ENCODE results near the gene SBF1.
"Not testable (repeated sequence)": the region's sequence is repeated elsewhere in the genome, so short reads cannot be mapped to it uniquely, and the experiment has no call there.

SBF1 gene

DNA sequence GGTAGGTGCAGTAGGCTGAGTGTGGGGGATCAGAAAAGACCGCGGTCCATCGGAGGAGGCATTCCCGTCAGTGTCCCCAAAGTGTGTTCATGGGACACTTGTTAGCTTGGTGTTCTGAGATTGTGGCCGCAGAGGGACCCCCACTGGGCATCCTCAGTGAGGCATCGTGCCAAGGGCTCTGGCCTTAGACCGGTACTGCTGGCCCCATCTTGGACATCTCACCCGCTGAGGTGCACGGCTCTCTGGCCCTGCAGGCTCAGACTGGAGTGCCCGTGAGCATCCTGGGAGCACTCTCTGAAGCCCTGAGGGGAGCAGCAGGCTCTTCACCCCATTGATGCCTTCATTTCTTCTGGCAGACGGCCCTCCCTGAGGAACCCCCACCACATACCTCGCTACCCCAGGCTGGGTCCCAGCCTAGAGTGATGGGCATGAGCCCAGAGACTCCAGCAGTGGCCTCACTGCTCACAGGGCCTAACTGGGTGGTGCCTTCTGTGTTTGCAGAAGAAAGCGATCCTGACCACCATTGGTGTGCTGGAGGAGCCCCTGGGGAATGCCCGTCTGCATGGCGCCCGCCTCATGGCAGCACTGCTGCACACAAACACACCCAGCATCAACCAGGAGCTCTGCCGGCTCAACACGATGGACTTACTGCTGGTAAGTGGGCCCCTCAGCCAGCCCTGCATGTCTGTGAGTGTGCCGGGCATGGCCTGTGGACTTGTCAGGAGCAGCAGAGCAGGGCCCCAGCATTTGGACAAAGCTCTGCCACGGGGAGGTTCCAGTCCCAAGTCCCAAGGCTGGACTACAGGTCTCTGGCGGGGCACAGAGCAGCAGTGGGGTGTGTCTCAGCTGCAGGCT, 51.6 kb downstream of the SBF1 start:
- Histone ChIP-seq H3K9me3 (ENCODE audit: low read length) (peaks cover 4% of the 10 kb centered on the region), H3K4me1 (ENCODE audit: insufficient read depth, low read length) (no peaks in the 10 kb centered on the region), H3K4me3 (ENCODE audit: low read length) (no peak overlapping the region), H3K36me3 (ENCODE audit: insufficient read depth, low read length) (peaks cover 78% of the 10 kb centered on the region), H3K27me3 (ENCODE audit: insufficient read depth, low read length) (no peaks in the 10 kb centered on the region), H2AFZ (ENCODE audit: low read depth, low read length) (no peak overlapping the region)

DNA sequence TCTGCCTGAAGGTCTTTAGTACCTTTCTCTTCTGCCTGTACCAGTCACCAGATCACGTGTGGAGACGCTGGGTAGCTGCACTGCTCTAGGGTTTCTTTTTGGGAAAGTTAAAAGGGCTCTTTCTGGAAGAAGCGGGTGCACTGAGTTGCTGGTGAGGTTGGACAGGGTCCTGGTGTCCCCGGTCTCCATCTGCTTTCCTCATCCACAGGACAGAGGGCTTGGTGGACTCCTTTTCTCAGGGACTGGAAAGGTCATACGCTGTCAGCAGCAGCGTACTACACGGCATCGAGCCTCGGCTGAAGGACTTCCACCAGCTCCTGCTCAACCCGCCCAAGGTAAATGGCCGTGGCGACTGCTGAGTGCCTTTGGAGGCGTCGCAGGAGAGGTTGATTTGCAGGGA, 52.8 kb downstream of the SBF1 start:
- no peaks in the 10 kb centered on the region for H3K4me1 ChIP-seq (ENCODE audit: insufficient read depth, low read length)
- no peak overlapping the region for H2AFZ ChIP-seq (ENCODE audit: low read depth, low read length)
- no peak overlapping the region for H3K4me3 ChIP-seq (ENCODE audit: low read length)
- no peaks in the 10 kb centered on the region for H3K27me3 ChIP-seq (ENCODE audit: insufficient read depth, low read length)
- H3K9me3 ChIP-seq (ENCODE audit: low read length): peaks cover 4% of the 10 kb centered on the region
- H3K36me3 ChIP-seq (ENCODE audit: insufficient read depth, low read length): peaks cover 80% of the 10 kb centered on the region

DNA sequence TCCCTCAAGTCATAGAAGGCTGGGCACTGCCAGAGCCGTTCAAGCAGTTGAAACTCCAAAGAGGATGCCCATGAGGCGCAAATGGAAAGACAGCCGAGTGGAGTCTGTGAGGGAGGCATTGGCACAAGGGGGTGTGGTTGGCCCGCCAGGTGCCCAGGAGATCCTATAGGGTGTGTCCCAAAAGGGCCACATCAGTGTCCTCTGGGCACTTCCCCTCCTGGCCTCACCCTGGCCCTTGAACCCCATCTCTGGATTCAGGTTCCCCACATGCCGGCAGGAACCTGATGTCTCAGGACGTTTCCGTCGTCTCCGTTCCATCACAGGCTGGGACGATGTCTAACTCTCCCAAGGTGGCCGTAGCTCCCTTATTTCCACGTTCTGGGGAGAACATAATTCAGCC, 54.3 kb downstream of the SBF1 start:
- Histone ChIP-seq H3K27me3 (ENCODE audit: insufficient read depth, low read length) (no peaks in the 10 kb centered on the region), H3K4me3 (ENCODE audit: low read length) (no peak overlapping the region), H3K9me3 (ENCODE audit: low read length) (peaks cover 4% of the 10 kb centered on the region), H3K36me3 (ENCODE audit: insufficient read depth, low read length) (peaks cover 87% of the 10 kb centered on the region), H2AFZ (ENCODE audit: low read depth, low read length) (no peak overlapping the region), H3K4me1 (ENCODE audit: insufficient read depth, low read length) (no peaks in the 10 kb centered on the region)

DNA sequence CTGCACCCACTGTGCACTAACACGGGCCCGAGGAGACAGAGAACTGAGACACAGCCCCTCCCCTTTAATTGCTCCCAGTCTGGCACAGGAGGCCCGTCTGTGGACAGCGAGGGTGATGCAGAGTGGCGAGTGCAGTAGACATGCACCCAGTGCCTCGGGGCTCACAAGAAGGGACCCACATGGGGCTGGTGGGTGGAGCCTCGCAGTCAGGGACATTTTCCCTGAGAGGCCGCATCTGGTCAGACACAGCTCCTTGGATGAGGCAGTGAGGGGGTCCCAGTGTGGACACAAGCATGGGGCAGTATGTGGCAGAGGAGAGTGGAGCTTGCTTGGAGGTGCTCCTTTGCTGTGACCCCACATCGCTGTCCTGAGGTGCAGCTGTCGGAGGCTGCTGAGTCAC, 54.8 kb downstream of the SBF1 start:
- Histone ChIP-seq H3K27me3 (ENCODE audit: insufficient read depth, low read length) (no peaks in the 10 kb centered on the region), H3K9me3 (ENCODE audit: low read length) (peaks cover 2% of the 10 kb centered on the region), H2AFZ (ENCODE audit: low read depth, low read length) (no peak overlapping the region), H3K4me1 (ENCODE audit: insufficient read depth, low read length) (no peaks in the 10 kb centered on the region), H3K36me3 (ENCODE audit: insufficient read depth, low read length) (peaks cover 87% of the 10 kb centered on the region), H3K4me3 (ENCODE audit: low read length) (no peak overlapping the region)

DNA sequence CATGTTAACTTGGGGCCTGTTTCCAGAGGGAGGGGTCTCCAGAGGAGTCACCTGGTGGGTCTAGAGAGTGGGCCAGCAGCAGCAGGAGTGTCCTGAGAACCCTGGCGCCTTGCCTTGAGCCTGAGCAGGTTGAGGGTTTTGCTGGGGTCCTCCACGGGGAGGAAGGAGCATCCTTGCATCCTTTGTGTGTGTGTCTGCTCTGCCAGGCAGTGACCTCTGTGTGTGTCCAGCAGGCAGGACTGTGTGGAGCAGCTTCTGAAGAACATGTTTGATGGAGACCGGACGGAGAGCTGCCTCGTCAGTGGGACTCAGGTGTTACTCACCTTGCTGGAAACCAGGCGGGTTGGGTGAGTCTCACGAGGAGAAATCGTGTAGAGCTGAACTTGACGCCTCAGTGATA, 55.7 kb downstream of the SBF1 start:
- H3K27me3 ChIP-seq (ENCODE audit: insufficient read depth, low read length): no peaks in the 10 kb centered on the region
- H2AFZ ChIP-seq (ENCODE audit: low read depth, low read length): no peak overlapping the region
- H3K4me1 ChIP-seq (ENCODE audit: insufficient read depth, low read length): no peaks in the 10 kb centered on the region
- peaks cover 88% of the 10 kb centered on the region for H3K36me3 ChIP-seq (ENCODE audit: insufficient read depth, low read length)
- peaks cover 2% of the 10 kb centered on the region for H3K9me3 ChIP-seq (ENCODE audit: low read length)
- H3K4me3 ChIP-seq (ENCODE audit: low read length): no peak overlapping the region

DNA sequence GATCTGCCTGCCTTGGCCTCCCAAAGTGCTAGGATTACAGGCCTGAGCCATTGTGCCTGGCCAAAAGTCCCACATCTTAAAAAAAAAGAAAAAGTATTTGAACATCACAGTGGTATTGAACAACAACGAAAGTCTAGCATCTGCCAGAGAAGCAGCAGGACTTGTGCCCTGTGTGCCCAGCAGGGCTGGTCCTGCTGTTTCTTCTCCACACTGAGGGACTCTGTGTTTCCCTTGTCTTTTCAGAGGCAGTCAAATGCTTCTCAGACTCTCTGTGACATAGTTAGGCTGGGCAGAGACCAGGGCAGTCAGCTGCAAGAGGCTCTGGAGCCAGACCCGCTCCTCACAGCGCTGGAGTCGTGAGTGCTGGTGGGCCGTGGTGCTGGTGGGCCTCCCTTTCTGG, 56.2 kb downstream of the SBF1 start:
- no peaks in the 10 kb centered on the region for H3K27me3 ChIP-seq (ENCODE audit: insufficient read depth, low read length)
- H3K4me3 ChIP-seq (ENCODE audit: low read length): no peak overlapping the region
- no peak overlapping the region for H2AFZ ChIP-seq (ENCODE audit: low read depth, low read length)
- H3K9me3 ChIP-seq (ENCODE audit: low read length): peaks cover 2% of the 10 kb centered on the region
- H3K4me1 ChIP-seq (ENCODE audit: insufficient read depth, low read length): no peaks in the 10 kb centered on the region
- peaks cover 88% of the 10 kb centered on the region for H3K36me3 ChIP-seq (ENCODE audit: insufficient read depth, low read length)

DNA sequence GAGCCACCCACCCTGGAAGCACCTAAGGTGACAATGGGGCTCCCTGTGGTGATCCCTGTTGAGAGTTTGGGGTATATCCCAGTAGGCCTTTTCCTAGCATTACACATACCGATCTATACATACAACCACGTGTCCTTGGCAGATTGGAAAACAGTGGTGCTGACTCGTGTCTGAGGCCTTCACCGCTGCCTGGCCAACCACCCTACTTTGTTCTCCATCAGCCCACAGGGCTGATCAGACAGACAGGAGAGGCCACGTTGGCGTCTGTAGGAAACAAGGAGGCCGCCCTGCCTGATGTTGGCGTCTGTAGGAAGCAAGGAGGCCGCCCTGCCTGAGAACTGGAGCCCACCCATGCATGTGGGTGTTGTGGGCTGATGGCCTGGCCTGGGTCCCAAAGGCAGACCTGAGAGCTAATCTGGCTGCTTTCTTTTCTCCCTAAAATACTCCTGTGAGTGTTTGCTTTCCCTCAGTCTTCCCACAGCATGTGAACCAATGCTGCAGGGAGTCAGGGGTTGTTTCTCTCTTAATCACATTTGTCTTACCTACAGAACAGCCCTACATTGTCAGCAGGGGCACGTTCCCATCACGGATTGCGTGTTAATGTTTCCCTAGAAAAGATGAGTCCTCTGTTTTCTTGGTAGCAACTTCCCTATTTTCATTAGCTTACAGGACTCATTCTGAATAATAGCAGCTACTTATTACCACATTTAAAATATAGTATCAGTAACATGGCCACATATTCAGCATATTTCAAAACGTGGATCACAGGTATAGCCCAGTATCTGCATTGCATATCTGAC, 57.2 kb downstream of the SBF1 start:
- Histone ChIP-seq H3K36me3 (ENCODE audit: insufficient read depth, low read length) (peaks cover 81% of the 10 kb centered on the region), H2AFZ (ENCODE audit: low read depth, low read length) (no peak overlapping the region), H3K4me1 (ENCODE audit: insufficient read depth, low read length) (no peaks in the 10 kb centered on the region), H3K27me3 (ENCODE audit: insufficient read depth, low read length) (no peaks in the 10 kb centered on the region), H3K4me3 (ENCODE audit: low read length) (no peak overlapping the region), H3K9me3 (ENCODE audit: low read length) (no peaks in the 10 kb centered on the region)

DNA sequence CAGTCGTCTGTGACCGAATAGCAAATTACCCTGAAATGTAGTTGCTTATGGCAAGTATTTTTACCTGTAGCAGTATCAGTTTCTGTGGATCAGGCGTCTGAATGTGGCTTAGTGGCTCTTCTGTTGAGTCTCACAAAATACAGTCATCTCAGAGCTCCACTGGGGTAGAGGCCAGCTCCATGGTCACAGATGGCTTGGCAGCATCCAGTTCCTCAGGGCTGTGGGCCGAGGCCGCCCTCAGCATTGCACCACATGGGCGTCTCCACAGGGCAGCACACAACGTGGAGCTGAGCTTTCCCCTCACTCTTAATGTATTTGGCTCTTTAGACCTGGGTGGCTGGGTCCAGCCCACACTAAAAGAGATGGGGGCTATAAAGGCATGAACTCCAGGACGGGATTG, 57.8 kb downstream of the SBF1 start:
- Histone ChIP-seq H3K27me3 (ENCODE audit: insufficient read depth, low read length) (no peaks in the 10 kb centered on the region), H3K4me3 (ENCODE audit: low read length) (no peak overlapping the region), H2AFZ (ENCODE audit: low read depth, low read length) (no peak overlapping the region), H3K4me1 (ENCODE audit: insufficient read depth, low read length) (no peaks in the 10 kb centered on the region), H3K36me3 (ENCODE audit: insufficient read depth, low read length) (peaks cover 74% of the 10 kb centered on the region), H3K9me3 (ENCODE audit: low read length) (no peaks in the 10 kb centered on the region)

DNA sequence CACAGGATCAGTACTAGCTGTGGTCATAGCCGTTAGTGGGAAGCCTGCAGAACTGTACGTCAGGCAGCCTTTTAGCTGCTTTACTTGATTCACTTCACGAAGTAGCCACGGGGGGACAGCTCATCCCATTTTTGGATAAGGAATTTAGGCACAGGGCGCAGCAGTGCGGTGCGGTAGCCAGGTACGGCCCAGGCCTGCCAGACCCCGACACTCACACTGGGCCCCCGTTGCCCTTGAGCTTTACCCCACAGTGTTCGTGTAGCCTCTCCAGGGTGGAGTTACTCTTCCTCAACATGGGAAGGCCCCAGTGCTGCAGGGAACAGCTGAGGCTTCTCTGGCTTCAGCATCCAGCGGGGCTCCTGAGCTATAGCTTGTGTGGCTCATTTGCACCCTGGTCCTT, 59.4 kb downstream of the SBF1 start:
- Histone ChIP-seq H3K27me3 (ENCODE audit: insufficient read depth, low read length) (no peaks in the 10 kb centered on the region), H3K9me3 (ENCODE audit: low read length) (no peaks in the 10 kb centered on the region), H3K36me3 (ENCODE audit: insufficient read depth, low read length) (peaks cover 69% of the 10 kb centered on the region), H2AFZ (ENCODE audit: low read depth, low read length) (no peak overlapping the region), H3K4me1 (ENCODE audit: insufficient read depth, low read length) (no peaks in the 10 kb centered on the region), H3K4me3 (ENCODE audit: low read length) (no peak overlapping the region)

DNA sequence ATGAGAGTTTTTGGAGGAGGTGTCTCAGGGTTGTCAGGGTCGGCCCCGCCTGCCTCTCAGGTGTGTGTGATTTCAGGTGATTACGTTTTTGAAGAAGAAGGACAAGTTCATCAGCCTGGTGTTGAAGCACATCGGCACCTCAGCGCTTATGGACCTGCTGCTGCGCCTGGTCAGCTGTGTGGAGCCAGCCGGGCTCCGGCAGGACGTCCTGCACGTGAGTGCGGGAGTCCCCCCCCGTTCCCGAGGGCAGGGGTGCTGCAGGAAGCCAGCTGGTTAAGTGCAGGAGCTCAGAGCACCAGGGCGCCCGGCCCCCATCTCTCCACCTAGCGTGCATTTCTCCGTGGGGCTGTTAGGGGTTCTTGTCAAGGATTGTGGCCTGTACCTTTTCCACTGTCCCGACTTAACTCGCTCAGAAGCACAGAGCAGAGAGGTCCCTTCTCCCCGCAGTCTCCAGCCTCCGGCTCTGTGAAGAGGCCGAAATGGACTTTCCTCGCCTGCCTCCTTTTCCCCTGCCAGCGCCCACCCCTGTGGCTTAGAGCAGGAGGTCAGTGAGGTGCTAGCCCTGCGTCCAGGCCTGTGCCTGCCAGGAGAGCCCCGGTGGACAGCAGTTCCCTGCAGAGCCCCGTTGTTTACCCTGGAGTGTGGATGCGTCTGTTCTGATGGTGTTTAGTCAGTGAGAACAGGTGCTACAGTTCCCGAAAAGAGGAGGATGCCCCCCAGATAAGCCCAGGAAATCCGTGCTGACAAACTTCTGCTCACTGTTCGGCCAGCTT, 60.2 kb downstream of the SBF1 start:
- Histone ChIP-seq H2AFZ (ENCODE audit: low read depth, low read length) (no peak overlapping the region), H3K9me3 (ENCODE audit: low read length) (no peaks in the 10 kb centered on the region), H3K4me1 (ENCODE audit: insufficient read depth, low read length) (no peaks in the 10 kb centered on the region), H3K27me3 (ENCODE audit: insufficient read depth, low read length) (no peaks in the 10 kb centered on the region), H3K36me3 (ENCODE audit: insufficient read depth, low read length) (peaks cover 65% of the 10 kb centered on the region), H3K4me3 (ENCODE audit: low read length) (no peak overlapping the region)

DNA sequence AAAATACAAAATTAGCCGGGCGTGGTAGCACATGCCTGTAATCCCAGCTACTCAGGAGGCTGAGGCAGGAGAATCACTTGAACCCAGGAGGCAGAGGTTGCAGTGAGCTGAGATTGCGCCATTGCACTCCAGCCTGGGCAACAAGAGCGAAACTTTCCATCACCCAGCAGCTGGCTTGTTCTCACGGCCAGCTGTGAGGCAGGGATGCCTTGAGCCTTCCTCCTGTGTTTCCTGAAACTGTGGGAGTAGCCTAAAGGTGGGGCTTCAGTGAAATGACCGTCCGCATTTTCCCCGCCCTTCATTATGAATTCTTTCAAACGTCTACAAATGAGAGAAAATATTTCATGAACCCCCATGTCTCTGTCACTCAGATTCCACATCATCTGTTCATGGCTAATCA, 65.9 kb downstream of the SBF1 start:
- not testable (repeated sequence) for H3K4me1 ChIP-seq (ENCODE audit: insufficient read depth, low read length); H3K27me3 ChIP-seq (ENCODE audit: insufficient read depth, low read length); H3K4me3 ChIP-seq (ENCODE audit: low read length); H2AFZ ChIP-seq (ENCODE audit: low read depth, low read length); H3K9me3 ChIP-seq (ENCODE audit: low read length)
- H3K36me3 ChIP-seq (ENCODE audit: insufficient read depth, low read length): peaks cover 43% of the 10 kb centered on the region

DNA sequence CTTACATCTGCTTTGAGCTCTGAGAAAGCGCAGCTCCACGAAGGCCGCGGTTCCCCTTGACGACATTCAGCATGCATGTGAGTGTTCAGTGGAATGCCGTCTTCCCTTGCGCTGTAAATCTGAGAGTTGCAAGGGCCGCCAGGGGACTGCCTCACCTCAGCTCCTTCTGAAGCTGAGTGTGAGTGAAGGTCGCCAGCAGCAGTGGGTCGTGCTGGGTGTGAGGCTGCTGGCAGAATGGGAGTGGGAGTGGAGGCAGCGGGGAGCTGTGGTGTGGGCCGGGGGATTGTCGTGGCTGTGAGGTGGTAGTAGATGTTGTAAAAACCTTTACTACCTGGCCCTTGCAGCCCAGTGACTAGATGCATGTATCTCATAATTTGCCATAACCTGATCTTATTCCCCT, 66.5 kb downstream of the SBF1 start:
- Histone ChIP-seq H3K4me1 (ENCODE audit: insufficient read depth, low read length) (no peaks in the 10 kb centered on the region), H3K4me3 (ENCODE audit: low read length) (no peak overlapping the region), H3K36me3 (ENCODE audit: insufficient read depth, low read length) (peaks cover 38% of the 10 kb centered on the region), H2AFZ (ENCODE audit: low read depth, low read length) (no peak overlapping the region), H3K27me3 (ENCODE audit: insufficient read depth, low read length) (no peaks in the 10 kb centered on the region), H3K9me3 (ENCODE audit: low read length) (no peaks in the 10 kb centered on the region)
